HG03060 (cell line): ENCODE measurements around the gene CBY1.

ENCODE experiments used
- ATAC-seq: cut with Tn5 transposase; IDR thresholded peaks from one replicate; pipeline ENCODE4 v1.9.1; 2021; ENCODE audit warnings: low read depth, moderate number of reproducible peaks; ENCODE audit not compliant: unreplicated experiment

CBY1 gene

GRCh38 chr22:38719196-38719595, 62.8 kb downstream of the CBY1 start:
- ATAC-seq: no peak

GRCh38 chr22:38720350-38720749, 63.9 kb downstream of the CBY1 start:
- no peak for ATAC-seq

GRCh38 chr22:38721551-38721950, 65.1 kb downstream of the CBY1 start:
- no peak for ATAC-seq
